ENCODE measurements around the gene STAP1.

Gene STAP1

DNA sequence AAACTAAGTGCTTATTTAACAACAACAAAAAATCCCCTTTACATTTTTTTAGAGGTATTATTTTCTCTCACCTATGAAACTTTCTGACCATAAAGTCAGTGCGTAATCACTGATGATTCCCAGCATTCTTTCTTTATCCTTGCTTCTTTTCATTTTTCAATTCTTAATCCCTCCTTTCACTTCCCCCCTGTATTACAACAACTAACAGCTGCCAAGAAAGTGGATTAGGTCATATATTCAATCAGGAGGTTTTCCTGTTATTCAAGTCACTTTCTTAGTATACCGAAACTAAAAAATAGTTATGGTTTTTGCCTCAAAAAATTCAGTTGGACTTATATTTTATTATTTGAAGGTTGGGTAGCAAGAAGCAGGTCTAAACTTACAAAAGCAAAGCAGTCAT is 2.1 kb upstream of the STAP1 start:
- no peak for DNase-seq (ENCODE audit: low read depth)

DNA sequence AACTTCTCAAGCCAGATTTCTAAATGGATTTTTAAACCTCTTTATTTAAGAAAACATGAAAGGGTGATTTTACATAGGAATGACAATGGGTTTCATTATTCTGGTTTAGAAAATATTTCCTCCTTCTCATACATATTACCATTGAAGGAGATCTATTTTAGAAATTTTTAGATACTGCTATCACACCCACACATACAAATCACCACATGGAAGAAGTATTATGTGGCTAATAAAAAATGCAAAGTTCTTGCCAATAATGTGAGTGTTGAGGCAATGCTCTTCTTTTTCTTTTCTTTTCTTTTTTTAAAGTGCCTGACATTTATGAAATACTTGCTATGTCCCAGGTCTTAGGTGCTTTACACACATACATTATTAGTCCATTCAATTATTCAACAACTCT is 6.8 kb downstream of the STAP1 start:
- no peak for DNase-seq (ENCODE audit: low read depth)

DNA sequence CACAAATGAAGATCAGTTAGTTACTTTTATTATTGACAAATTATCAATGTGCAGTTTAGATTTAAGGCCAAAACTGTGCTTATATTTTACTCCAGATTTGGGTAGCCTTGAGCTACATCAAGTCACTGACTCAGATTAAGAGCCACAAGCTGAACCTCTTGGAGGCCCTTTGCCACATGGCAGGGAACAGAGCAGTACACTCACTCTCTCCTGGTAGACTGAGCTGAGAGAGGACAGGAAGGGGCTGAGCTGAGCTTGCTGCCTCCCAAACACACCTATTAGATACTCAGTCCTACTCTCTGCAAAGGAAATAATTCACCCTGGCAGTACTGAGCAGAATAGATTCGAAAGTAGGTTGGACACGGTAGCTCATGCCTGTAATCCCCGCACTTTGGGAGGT is 7.8 kb downstream of the STAP1 start:
- no peak for DNase-seq (ENCODE audit: low read depth)

DNA sequence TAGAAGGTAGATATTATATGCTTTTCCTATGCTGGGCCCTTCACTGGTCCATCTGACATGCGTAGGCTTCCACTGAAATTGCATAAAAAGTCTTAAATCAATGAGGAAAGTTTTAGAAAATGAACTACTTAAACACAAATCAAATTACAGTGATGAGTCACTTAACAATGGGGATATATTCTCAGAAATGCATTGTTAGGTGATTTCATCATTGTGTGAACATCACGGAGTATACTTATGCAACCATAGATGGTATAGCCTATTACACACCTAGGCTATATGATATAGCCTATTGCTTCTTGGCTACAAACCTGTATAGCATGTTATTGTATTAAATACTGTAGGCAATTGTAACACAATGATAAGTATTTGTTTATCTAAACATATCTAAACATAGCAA is 10.3 kb downstream of the STAP1 start:
- no peak for DNase-seq (ENCODE audit: low read depth)

DNA sequence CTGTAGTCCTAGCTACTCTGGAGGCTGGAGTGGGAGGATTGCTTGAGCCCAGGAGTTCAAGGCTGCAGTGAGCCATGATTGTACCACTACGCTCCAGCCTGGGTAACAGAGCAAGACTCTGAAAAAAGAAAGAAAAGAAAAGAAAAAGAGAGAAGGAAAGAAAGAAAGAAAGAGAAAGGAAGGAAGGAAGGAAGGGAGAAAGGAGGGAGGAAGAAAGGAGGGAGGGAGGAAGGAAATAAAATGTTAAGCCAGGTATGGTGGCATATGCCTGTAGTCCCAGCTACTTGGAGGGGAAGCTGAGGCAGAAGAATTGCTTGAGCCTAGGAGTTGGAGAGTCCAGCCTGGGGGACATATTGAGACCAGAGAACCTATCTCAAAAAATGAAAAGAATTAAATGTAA is 12.0 kb downstream of the STAP1 start:
- DNase-seq (ENCODE audit: low read depth), result no peak

DNA sequence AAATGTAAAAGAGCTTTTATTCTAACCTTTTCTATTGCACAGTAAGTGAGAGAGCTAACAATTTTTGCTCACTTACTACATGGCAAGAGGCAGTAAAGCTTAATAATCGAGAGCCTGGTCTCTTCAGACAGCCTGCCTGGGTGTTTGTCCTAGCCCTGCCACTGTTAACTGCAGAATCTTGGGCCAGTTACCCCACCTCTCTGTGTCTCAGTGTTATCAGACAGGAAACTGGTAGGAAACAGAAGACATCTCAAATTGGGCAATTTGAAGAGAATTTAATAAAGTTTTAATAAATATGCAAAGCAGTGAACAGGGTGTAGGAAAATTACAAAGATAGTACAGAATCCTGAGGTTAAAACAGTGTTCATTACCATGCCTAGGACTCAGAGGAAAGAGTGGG is 13.4 kb downstream of the STAP1 start:
- DNase-seq (ENCODE audit: low read depth), result no peak

DNA sequence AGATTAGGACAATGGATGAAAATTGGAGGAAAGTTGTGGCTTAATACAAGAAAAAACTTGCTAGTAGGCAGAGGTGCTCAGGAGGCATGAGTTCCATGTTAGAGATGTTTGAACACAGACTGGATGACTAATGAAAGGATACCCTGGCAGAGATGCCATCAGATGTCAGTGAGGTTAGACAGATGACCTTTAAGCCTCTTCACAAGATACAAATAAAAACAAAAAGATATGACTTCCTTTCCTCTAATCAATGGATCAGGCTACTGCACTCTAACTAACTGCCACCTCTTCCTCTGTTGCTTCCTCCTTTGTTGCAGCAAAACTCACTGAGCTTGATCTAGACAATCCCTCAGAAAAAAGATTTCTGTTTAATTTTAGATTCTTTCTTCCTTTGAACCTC is 14.7 kb downstream of the STAP1 start:
- DNase-seq (ENCODE audit: low read depth), result no peak

DNA sequence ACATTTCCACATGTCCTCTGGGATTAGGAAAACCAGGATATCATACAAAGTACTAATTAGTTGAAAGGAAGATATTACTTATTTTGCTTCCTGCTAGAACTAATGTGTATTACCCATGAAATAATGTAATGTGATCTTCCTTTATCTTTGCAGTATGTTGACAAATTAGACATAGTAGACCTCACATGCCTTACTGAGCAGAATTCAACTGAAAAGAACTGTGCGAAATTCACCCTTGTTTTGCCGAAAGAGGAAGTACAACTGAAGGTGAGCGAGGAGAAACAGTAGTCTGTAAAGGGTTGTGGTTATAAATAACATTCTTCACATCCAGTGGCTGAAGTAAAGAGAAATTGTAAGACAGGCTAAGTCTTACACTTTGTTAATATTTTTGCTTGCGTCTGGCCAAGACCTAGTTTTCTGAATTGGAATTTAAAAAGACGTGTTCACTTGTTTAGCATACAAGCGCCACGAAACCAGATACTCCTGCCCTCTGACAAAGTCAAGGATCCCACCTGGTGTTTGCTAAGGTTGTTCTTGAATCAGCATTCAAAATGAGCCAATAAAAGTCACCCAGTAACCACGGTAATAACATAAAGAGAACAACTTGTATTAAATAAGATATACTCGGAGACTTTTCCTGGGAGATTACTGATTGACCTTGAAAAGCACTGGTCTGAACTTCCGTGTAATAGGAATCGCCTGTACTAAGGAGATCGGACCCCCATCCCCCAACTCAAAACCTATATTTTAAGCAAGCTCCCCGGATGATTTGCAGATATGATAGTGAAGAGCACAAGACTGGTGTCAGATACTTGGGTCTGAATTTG is 16.9 kb downstream of the STAP1 start:
- no peak for DNase-seq (ENCODE audit: low read depth)

DNA sequence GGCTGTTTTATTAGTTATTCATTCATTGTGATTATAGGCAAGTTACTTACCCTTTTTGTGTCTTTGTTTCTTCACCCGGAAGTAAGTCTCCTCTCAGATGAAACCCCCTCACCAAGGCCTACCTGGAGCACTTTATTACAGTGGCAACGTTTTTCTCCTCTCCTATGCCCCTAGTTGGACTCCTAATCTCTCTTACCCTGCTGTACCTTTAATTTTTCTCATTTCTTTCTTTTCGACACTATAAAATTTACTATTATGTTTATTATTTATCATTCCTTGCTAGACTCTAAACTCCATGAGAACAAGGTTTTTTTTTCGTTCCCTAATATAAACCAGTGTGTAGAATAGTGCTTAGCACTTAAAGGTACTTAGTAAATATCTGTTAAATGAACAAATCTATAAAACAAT is 17.5 kb downstream of the STAP1 start:
- DNase-seq (ENCODE audit: low read depth), result no peak

DNA sequence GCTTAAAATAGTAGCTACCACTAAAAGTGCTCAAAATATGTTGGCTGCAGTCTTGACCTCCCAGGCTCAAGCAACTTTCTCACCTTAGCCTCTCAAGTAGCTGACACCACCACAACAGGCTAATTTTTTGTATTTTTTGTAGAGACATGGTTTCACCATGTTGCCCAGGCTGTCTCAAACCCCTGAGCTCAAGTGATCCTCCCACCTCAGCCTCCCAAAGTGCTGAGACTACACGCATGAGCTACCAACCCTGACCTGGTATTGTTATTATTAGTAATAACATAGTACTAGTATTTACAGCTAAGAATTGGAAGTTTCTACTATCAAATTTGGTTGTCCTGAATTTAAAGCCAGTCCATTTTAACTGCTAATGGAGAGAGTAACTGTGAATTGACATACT is 18.0 kb downstream of the STAP1 start:
- no peak for DNase-seq (ENCODE audit: low read depth)

DNA sequence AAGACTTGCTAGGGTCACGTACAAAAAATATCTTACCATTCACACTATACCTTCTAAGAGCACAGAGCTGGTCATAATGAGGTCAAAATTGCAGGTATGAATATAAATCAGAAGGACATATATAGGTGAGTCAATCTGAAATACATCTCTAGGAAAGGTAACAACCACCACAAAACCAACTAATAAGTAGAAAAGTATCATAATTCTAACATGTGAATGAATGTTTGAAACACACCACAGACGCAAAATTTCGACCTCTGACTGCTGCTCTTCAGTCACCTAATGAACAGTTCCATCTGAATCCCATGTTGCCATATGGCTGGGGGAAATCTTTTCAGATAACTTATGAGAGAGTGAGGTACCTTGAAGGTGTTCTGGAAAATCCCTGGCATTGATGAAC is 22.1 kb downstream of the STAP1 start:
- DNase-seq (ENCODE audit: low read depth), result no peak

DNA sequence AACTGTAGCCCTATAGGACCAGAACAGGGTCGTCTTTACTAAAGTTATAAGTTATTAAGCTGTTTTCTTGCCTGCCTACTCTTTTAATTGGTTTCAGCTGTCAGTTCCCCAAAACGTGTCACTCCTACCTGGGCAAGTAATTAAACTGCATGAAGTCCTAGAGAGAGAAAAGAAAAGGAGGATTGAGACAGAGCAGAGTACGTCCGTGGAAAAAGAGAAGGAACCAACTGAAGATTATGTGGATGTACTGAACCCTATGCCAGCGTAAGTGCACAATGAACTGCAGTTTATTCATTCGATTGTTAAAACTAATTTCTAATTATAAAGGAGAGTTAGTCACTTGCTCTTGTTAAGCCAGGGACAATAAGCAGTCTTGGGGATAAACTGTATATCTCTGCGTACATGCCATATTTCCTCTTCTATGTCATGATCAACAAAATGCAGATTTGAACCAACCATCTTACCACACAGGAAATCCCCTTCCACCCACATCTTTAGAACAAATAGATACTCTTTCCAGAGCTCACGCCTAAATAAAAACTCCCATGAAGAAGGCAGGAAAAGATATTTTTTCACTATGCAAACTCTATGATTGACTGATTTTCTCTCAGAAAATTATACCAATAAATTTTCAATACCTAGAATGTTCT is 22.8 kb downstream of the STAP1 start:
- DNase-seq (ENCODE audit: low read depth), result no peak

DNA sequence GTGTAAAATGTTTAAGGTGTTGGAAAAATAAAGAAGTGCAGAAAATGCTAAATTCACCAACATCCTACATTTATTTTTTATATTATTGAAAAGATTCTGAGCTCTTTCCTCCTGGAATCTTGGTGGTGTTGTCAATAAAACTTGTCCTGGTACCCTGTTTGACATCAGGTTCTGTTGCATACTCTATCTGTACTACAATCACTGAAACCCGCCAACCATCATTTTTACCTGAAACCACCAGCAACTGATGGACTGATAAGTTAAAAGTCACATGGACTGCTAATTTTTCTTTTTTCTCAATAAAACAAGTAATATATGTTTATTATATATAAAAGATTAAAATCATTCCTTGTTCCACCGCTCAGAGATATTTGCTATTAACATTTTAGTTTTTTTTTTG is 23.4 kb downstream of the STAP1 start:
- no peak for DNase-seq (ENCODE audit: low read depth)

DNA sequence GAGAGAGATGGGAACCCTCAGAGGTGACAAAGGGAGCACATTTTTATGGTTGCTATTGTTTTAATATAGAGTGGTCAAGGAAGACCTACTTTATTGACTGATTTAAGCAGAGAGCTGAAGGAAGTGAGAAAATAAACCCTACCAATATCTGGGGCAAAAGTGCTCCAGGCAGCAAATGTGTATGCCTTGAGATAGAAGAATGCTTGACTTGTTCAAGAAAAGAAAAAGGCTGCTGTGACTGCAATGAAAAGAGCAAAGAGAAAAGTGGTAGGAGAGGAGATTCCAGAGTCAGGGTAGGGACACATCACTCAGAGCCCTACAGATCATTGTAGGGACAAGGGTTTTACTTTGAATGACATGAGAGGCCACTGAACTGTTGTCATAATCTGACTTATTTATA is 26.0 kb downstream of the STAP1 start:
- no peak for DNase-seq (ENCODE audit: low read depth)

DNA sequence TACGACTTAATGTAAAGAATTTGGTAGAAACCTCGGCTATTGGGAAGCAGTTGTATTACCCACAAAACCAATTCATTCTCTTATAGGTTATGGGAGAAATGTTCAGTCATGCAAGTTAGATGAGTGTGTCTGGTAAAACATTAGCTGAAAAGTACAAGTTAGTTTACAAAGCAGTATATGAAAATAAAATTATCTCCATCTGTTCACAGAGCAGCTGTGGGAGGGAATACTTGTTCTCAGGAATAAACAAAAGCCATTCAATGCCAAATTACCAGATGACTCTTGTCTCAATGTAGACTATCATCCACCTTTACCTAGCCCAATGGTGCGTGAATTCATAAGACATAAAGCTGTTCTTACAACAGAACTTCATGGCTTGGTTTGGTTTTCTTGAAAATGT is 28.6 kb downstream of the STAP1 start:
- no peak for DNase-seq (ENCODE audit: low read depth)

DNA sequence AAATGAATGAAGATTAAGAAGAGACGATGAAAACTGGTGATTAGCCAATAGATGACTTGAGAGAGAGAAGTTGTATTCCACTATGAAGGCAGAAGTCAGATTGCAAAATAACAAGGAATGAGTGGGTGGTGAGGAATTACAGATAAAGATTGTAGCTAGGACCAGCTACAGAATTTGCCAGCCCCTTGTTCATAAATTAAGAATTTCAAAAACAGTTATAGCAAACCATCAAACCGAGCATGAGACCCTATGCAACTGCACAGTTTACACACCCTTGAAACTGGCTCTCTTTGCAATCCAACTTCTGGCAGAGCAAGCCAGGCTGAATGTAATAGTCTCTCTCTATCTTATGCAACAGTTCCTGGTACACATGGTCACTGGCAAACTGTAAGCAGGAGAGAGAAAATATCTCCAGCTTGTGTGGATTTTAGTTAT is 35.2 kb downstream of the STAP1 start:
- DNase-seq (ENCODE audit: low read depth), result no peak

DNA sequence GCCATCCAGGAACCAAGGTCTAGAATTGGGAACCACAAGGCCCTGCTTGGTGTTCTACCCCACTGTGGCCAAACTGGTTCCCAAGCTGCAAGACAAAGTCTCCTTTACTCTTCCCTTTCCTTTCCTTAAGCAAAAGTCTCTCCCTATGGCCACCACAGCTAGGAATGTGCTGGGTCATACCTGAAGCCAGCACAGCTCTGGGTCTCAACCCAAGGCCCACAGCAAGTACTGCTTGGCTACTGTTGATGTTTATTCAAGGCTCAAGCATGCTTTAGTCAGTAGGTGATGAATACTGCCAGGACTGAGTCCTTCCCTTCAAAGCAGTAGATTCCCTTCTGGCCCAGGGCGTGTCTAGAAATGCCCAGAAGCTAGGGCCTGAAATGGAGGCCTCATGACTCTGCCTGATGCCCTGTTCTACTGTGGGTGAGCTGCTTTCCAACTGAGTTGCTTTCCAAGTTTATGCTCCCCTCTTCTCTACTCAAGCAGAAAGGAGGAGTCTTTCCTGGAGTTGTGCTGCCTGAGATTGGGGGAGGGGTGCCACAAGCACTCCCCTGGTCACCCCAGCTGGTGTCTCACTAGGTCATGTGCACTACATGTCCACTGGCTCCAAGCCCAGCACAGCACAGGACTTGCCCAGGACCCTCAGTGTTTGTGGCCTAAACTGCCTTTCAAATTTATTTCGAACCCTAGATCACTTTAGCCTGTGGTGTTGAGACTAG is 44.9 kb downstream of the STAP1 start:
- DNase-seq (ENCODE audit: low read depth), result no peak

DNA sequence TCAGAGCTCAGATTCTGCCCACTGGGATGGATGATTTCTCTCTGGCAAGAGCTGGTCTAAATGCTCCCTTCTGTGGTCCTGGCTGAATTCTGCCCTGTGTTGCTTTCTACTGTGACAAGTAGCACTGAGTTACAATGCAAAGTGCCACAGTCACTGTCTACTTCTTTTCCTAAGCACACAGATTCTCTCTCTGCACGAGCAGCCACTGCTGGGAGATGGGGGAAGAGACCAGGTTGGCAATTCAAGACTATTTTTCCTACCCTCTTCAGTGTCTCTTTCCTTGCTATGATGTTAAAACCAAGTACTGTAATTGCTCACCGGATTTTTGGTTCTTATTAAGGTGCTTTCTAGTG is 45.5 kb downstream of the STAP1 start:
- DNase-seq (ENCODE audit: low read depth), result no peak

DNA sequence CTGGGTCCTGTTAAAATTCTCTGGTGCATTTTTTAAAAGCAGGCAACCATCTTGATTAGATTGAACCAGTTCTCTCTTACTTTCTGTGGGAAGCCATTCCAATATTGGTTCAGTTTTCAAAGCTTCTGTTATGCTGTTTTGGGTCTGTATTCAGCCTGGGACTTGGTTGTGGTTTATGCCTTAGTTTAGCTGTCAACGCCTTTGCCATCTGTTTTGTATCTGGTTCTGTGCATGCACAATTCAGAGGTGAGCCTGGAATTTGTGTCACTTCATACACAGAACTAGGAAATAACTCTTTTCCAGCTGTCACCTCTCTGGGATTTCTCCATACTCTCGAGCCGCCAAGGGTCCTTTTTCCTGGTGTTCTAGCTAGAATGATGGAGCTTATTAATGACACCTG is 46.2 kb downstream of the STAP1 start:
- DNase-seq (ENCODE audit: low read depth), result no peak

DNA sequence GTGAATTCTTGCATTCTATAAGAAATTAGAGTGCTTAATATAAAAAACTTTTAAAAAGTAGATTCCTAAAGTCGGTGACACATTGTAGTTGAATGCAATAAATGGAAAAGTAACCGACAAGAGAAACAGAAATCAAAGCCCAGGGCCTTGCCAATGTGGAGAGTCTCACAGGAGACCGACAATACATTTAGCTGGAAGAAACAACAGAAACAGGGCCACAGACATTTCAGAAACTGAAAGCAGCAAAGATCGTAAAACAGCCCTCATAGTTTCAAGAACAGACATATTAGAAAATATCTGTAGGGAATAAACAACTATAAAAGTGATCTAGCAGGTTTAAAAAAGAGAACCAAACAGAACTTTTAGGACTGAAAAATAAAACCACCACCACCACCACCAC is 49.5 kb downstream of the STAP1 start:
- no peak for DNase-seq (ENCODE audit: low read depth)

DNA sequence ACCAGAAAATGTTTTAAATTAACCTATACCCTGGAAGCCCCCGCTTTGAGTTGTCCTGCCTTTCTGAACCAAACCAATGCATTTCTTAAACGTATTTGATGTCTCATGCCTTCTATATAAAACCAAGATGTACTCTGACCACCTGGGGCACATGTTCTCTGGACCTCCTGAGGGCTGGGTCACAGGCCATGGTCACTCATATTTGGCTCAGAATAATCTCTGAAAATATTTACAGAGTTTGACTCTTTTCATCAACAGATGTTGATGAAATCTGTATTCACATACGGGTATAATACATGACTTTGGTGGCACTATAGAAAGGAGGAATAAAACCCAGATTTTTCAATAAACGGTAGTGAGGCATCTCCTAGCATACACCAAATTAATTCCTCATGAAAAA is 55.7 kb downstream of the STAP1 start:
- DNase-seq (ENCODE audit: low read depth), result no peak

DNA sequence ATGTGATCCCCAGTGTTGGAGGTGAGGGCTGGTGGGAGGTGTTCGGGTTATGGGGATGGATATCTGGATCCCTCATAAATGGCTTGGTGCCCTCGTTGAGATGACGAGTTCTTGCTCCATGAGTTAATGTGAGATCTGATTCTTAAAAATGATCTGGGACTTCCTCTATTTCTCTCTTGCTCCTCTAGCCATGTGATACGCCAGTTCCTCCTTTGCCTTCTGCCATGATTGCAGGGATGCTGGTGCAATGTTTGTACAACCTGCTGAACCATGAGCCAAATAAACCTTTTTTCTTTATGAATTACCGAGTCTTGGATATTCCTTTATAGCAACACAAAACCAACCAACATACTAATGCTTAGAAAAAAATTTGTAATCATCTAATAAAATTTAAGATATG is 56.6 kb downstream of the STAP1 start:
- DNase-seq (ENCODE audit: low read depth), result no peak

DNA sequence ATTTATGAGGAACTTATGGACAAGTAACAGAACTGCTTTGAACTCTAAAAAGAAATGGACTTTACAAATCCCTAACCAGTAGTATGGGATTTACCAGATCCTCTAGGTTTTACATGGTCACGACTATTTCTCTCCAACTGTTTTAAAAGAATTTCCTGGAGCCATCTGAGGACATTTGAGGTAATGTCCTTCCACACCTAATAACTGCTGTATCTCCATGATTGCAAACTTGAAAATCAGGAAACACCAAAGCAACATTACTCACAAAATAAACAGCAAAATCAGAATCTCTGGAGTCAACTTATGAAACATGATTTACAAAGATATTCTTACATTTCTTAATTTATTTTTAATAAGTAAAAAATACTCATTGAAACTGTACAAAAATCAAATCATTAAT is 58.0 kb downstream of the STAP1 start:
- no peak for DNase-seq (ENCODE audit: low read depth)

Data from HS-5 (cell line).